ENCODE data around the gene NT5DC4.

Gene NT5DC4

GRCh38 chr2:112720785-112721184 lies at the start of gene NT5DC4:
Gene NT5DC4 (plus strand): TSS chr2:112721020. CDS start chr2:112721080, 60 bp downstream.
- TF ChIP-seq CTCF (IDR thresholded peaks at IDR 0.05; ENCODE audit: insufficient read depth, low read depth, low read length, missing control alignments), result no peak
- no peak within 1 kb of the TSS for H3K4me3 ChIP-seq (ENCODE audit: low read length)
- DNase-seq (ENCODE audit: low read depth), result no peak

- no peak for TF ChIP-seq CTCF (IDR thresholded peaks at IDR 0.05; ENCODE audit: insufficient read depth, low read depth, low read length, missing control alignments)
- no peak for DNase-seq (ENCODE audit: low read depth)
- no peak overlapping the region for H3K4me3 ChIP-seq (ENCODE audit: low read length)
Observed at GRCh38 chr2:112671801-112672200, 49.0 kb upstream of the NT5DC4 start.

- no peak for DNase-seq (ENCODE audit: low read depth)
- no peak for TF ChIP-seq CTCF (IDR thresholded peaks at IDR 0.05; ENCODE audit: insufficient read depth, low read depth, low read length, missing control alignments)
Observed at GRCh38 chr2:112673008-112673407, 47.8 kb upstream of the NT5DC4 start.

GRCh38 chr2:112674229-112674628 lies 46.6 kb upstream of the NT5DC4 start:
- DNase-seq (ENCODE audit: low read depth), result no peak
- no peak overlapping the region for H3K4me3 ChIP-seq (ENCODE audit: low read length)
- no peak for TF ChIP-seq CTCF (IDR thresholded peaks at IDR 0.05; ENCODE audit: insufficient read depth, low read depth, low read length, missing control alignments)

More at GRCh38 chr2:112673008-112673407, 47.8 kb upstream of the NT5DC4 start:
- H3K4me3 ChIP-seq (ENCODE audit: low read length), result no peak overlapping the region

GRCh38 chr2:112679484-112679883 lies 41.3 kb upstream of the NT5DC4 start:
- TF ChIP-seq CTCF (IDR thresholded peaks at IDR 0.05; ENCODE audit: insufficient read depth, low read depth, low read length, missing control alignments), result no peak
- peak; percentile 84 for DNase-seq (ENCODE audit: low read depth)
- H3K4me3 ChIP-seq (ENCODE audit: low read length), result no peak overlapping the region

- no peak for DNase-seq (ENCODE audit: low read depth)
- no peak for TF ChIP-seq CTCF (IDR thresholded peaks at IDR 0.05; ENCODE audit: insufficient read depth, low read depth, low read length, missing control alignments)
- H3K4me3 ChIP-seq (ENCODE audit: low read length), result no peak overlapping the region
Observed at GRCh38 chr2:112680666-112681101, 40.1 kb upstream of the NT5DC4 start.

GRCh38 chr2:112682101-112682500 lies 38.7 kb upstream of the NT5DC4 start:
- no peak for TF ChIP-seq CTCF (IDR thresholded peaks at IDR 0.05; ENCODE audit: insufficient read depth, low read depth, low read length, missing control alignments)
- DNase-seq (ENCODE audit: low read depth), result no peak
- H3K4me3 ChIP-seq (ENCODE audit: low read length), result no peak overlapping the region
